Panc1 (cell line): ENCODE measurements around the gene KPTN. TPM values are rescaled to one million over a fixed set of nuclear protein-coding genes. Genes with fewer than 3 reads are reported as not detected.

Source experiments
- ATAC-seq: fragments of 200-7000 bp; cut with Tn5 transposase; 2 replicates; pipeline ENCODE4 v1.9.1; 2020; ENCODE audit warnings: mild to moderate bottlenecking, moderate library complexity
- BruUV-seq: library from RNA; stranded (reverse); fragments of 400-500 nt; replicated peaks from 2 replicates; lab custom pipeline; 2021; lab: Mats Ljungman, UMichigan
- CTCF ChIA-PET: fragments of 300-600 bp; sonication (Branson Sonifier 250); formaldehyde crosslinking; loops from one replicate; lab custom pipeline; 2022; ENCODE audit warnings: antibody characterized with exemption; lab: Charles Lee
- POLR2A ChIA-PET: fragments of 300-600 bp; sonication (Branson Sonifier 250); formaldehyde crosslinking; loops from one replicate; lab custom pipeline; 2022; ENCODE audit warnings: antibody characterized with exemption; lab: Charles Lee
- DNase-seq: peaks from one replicate; pipeline ENCODE4 v3.0.0-alpha.2; 2010; ENCODE audit warnings: low read depth, low spot score
- H3K27ac ChIP-seq: 2 replicates; pipeline ENCODE4 v1.5.1; 2011; ENCODE audit warnings: mild to moderate bottlenecking, low read length, inconsistent platforms
- H3K27me3 ChIP-seq: fragments of 200-500 bp; sonication (Bioruptor generic); 2 replicates; pipeline ENCODE4 v1.6.0; 2014; ENCODE audit warnings: low read length, inconsistent platforms; ENCODE audit not compliant: control insufficient read depth, insufficient read depth
- H3K36me3 ChIP-seq: fragments of 200-500 bp; sonication (Bioruptor generic); 2 replicates; pipeline ENCODE4 v1.5.1; 2014; ENCODE audit warnings: inconsistent platforms, mild to moderate bottlenecking, low read length, moderate library complexity; ENCODE audit not compliant: control insufficient read depth, insufficient read depth
- H3K4me1 ChIP-seq: 2 replicates; pipeline ENCODE4 v1.5.1; 2011; ENCODE audit warnings: inconsistent platforms, mild to moderate bottlenecking, low read length, moderate library complexity; ENCODE audit not compliant: control insufficient read depth, insufficient read depth
- H3K4me3 ChIP-seq, 2 experiments: 2 replicates each; pipeline ENCODE4 v1.5.1; 2011 to 2012; ENCODE audit warnings: low read depth in 2 of 2, low read length in 2 of 2, mild to moderate bottlenecking in 2 of 2, inconsistent platforms in 1 of 2, moderate library complexity in 1 of 2
- H3K9me3 ChIP-seq: fragments of 200-500 bp; sonication (Bioruptor generic); 2 replicates; pipeline ENCODE4 v1.5.1; 2014; ENCODE audit warnings: low read depth, mild to moderate bottlenecking, inconsistent platforms, low read length, moderate library complexity; ENCODE audit not compliant: control insufficient read depth, insufficient read depth
- POLR2AphosphoS5 ChIP-seq: IDR thresholded peaks from 2 replicates; pipeline ENCODE4 v1.6.1; 2012; ENCODE audit warnings: mild to moderate bottlenecking, low read depth, low read length, moderate library complexity
- REST ChIP-seq, 2 experiments: IDR thresholded peaks; 2 replicates each; pipeline ENCODE4 v1.6.1; 2011 to 2012; ENCODE audit warnings: low read depth in 2 of 2, control low read depth in 1 of 2, low read length in 1 of 2, mild to moderate bottlenecking in 1 of 2, moderate library complexity in 1 of 2; ENCODE audit not compliant: insufficient read depth in 1 of 2
- SIN3A ChIP-seq: IDR thresholded peaks from 2 replicates; pipeline ENCODE4 v1.6.1; 2012; ENCODE audit warnings: low read depth, mild to moderate bottlenecking, low read length, moderate library complexity, borderline replicate concordance; ENCODE audit not compliant: insufficient read depth
- TCF7L2 ChIP-seq: IDR thresholded peaks from 2 replicates; pipeline ENCODE4 v1.6.1; 2011; ENCODE audit warnings: mild to moderate bottlenecking, low read depth, low read length, inconsistent platforms
- in situ Hi-C: cut with HindIII; loops from 2 replicates; pipeline ENCODE4 v1.10.0; 2016; ENCODE audit warnings: low sequenced_read_pairs, low pct_unique_long_range_greater_than_20kb
- intact Hi-C: fragments of 100-400 bp; cut with micrococcal nuclease; formaldehyde crosslinking; loops from one replicate; pipeline ENCODE4 v1.10.0; 2022; ENCODE audit not compliant: unreplicated experiment
- total RNA-seq: library from RNA; stranded (reverse); gene quantifications from one replicate; pipeline ENCODE4 v1.2.1, GENCODE V29; 2021; ENCODE audit not compliant: unreplicated experiment
- TF ChIP-seq, protein P1 (sequence below): fragments of 450-650 bp; IDR thresholded peaks from 2 replicates; pipeline ENCODE4 v1.5.1; 2017; ENCODE audit warnings: mild to moderate bottlenecking

The KPTN gene
- total RNA-seq, 1 experiment from 2014 or later, result 26.5 TPM

- H3K27me3 ChIP-seq, result no peaks in the 10 kb centered on the region
- no peak overlapping the region for H3K4me3 ChIP-seq
- POLR2A ChIA-PET, result no interaction called here
- no peak for ATAC-seq
- TF ChIP-seq REST (IDR thresholded peaks at IDR 0.05; ENCODE audit: insufficient read depth in 1 of 2, low read depth in 2 of 2, low read length in 1 of 2) (no peak), SIN3A (no peak), POLR2AphosphoS5 (no peak), TCF7L2 (no peak)
- TF ChIP-seq, protein P1, sequence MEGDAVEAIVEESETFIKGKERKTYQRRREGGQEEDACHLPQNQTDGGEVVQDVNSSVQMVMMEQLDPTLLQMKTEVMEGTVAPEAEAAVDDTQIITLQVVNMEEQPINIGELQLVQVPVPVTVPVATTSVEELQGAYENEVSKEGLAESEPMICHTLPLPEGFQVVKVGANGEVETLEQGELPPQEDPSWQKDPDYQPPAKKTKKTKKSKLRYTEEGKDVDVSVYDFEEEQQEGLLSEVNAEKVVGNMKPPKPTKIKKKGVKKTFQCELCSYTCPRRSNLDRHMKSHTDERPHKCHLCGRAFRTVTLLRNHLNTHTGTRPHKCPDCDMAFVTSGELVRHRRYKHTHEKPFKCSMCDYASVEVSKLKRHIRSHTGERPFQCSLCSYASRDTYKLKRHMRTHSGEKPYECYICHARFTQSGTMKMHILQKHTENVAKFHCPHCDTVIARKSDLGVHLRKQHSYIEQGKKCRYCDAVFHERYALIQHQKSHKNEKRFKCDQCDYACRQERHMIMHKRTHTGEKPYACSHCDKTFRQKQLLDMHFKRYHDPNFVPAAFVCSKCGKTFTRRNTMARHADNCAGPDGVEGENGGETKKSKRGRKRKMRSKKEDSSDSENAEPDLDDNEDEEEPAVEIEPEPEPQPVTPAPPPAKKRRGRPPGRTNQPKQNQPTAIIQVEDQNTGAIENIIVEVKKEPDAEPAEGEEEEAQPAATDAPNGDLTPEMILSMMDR, result no peak
- no peak for DNase-seq
- CTCF ChIA-PET, result interaction anchor here (1.0 to 1.3 kb wide), 2 partner anchors 42 to 84 kb away, joined by 3 read pairs; no protein-coding TSS in a partner anchor
- H3K27ac ChIP-seq, result no peak overlapping the region
- in situ Hi-C loops, result no loop called here
- peaks cover 5% of the 10 kb centered on the region for H3K4me1 ChIP-seq
- BruUV-seq, result no TSS peak
- no peaks in the 10 kb centered on the region for H3K36me3 ChIP-seq
- intact Hi-C loops, result no loop called here
- H3K9me3 ChIP-seq, result no peaks in the 10 kb centered on the region
Observed at GRCh38 chr19:47432499-47432898, 51.5 kb downstream of the KPTN start.

- DNase-seq, result no peak
- Histone ChIP-seq H3K27ac (no peak overlapping the region), H3K4me1 (peaks cover 7% of the 10 kb centered on the region), H3K27me3 (no peaks in the 10 kb centered on the region), H3K4me3 (no peak overlapping the region), H3K9me3 (no peaks in the 10 kb centered on the region), H3K36me3 (no peaks in the 10 kb centered on the region)
- no peak for TF ChIP-seq TCF7L2
- TF ChIP-seq SIN3A, result no peak
- TF ChIP-seq, protein P1, result no peak
- TF ChIP-seq POLR2AphosphoS5, result no peak
- no peak for TF ChIP-seq REST (IDR thresholded peaks at IDR 0.05; ENCODE audit: insufficient read depth in 1 of 2, low read depth in 2 of 2, low read length in 1 of 2)
- ChIA-PET POLR2A (no interaction called here), CTCF (interaction anchor here (1.0 to 1.3 kb wide), 2 partner anchors 41 to 83 kb away, joined by 3 read pairs; no protein-coding TSS in a partner anchor)
- no TSS peak for BruUV-seq
- intact Hi-C loops, result no loop called here
- ATAC-seq, result no peak
- in situ Hi-C loops, result no loop called here
Observed at GRCh38 chr19:47432091-47432490, 51.9 kb downstream of the KPTN start.
